H1 (cell line): Measurements from ENCODE around the gene HRH2. TPM values are rescaled to one million over a fixed set of nuclear protein-coding genes. Genes with fewer than 3 reads are reported as not detected.

ENCODE experiments used
- CTCF ChIA-PET: fragments of 300-600 bp; sonication (Branson Sonifier 250); formaldehyde crosslinking; loops from one replicate; lab custom pipeline; 2021; ENCODE audit not compliant: partially characterized antibody; lab: Charles Lee
- POLR2A ChIA-PET: fragments of 300-600 bp; sonication (Branson Sonifier 250); formaldehyde crosslinking; loops from one replicate; lab custom pipeline; 2021; ENCODE audit warnings: inconsistent platforms; ENCODE audit not compliant: partially characterized antibody; lab: Charles Lee
- DNase-seq, 2 experiments: peaks; one replicate each; pipeline versions ENCODE4 v3.0.0 to v3.0.0-alpha.2; 2010 to 2022; ENCODE audit warnings: low spot score in 2 of 2, low read depth in 1 of 2, mixed read lengths in 1 of 2
- FAIRE-seq: peaks from 2 replicates; lab custom pipeline; 2011; peaks lifted over from hg19 to GRCh38; lab: Jason Lieb, UNC
- H2AFZ ChIP-seq: 2 replicates; pipeline ENCODE4 v1.8.1; 2012; ENCODE audit warnings: low read length, inconsistent platforms
- H2AK5ac ChIP-seq: 2 replicates; pipeline ENCODE4 v1.6.1; 2013; ENCODE audit warnings: low read depth, low read length
- H2BK120ac ChIP-seq: replicated peaks from 2 replicates; pipeline ENCODE3; 2013; ENCODE audit warnings: low read depth, low read length, inconsistent platforms
- H2BK12ac ChIP-seq: 2 replicates; pipeline ENCODE4 v1.6.1; 2013; ENCODE audit warnings: low read depth, low read length
- H2BK15ac ChIP-seq: 2 replicates; pipeline ENCODE4 v1.6.1; 2013; ENCODE audit warnings: low read length
- H2BK20ac ChIP-seq: 2 replicates; pipeline ENCODE4 v1.6.1; 2013; ENCODE audit warnings: low read length
- H2BK5ac ChIP-seq: 2 replicates; pipeline ENCODE4 v1.6.1; 2013; ENCODE audit warnings: low read depth, low read length
- H3K14ac ChIP-seq: 2 replicates; pipeline ENCODE4 v1.6.1; 2013; ENCODE audit warnings: inconsistent platforms; ENCODE audit not compliant: insufficient read length
- H3K18ac ChIP-seq: 2 replicates; pipeline ENCODE4 v1.6.1; 2013; ENCODE audit warnings: low read length; ENCODE audit errors: extremely low read depth
- H3K23ac ChIP-seq: 2 replicates; pipeline ENCODE4 v1.6.1; 2013; ENCODE audit warnings: inconsistent platforms; ENCODE audit not compliant: insufficient read length
- H3K23me2 ChIP-seq: 2 replicates; pipeline ENCODE4 v1.6.1; 2013; ENCODE audit warnings: low read depth, low read length
- H3K27ac ChIP-seq: 2 replicates; pipeline ENCODE4 v1.6.1; 2011; ENCODE audit warnings: low read depth, low read length, inconsistent platforms
- H3K27me3 ChIP-seq, 4 experiments: replicated peaks in 1 of 4; 1 replicate in 1 of 4; 2 replicates in 3 of 4; pipeline versions ENCODE4 v1.6.1 to v1.8.1; 2011 to 2013; ENCODE audit warnings: low read length in 3 of 4, mild to moderate bottlenecking in 3 of 4, inconsistent platforms in 2 of 4, mixed read lengths in 2 of 4, moderate library complexity in 1 of 4; ENCODE audit not compliant: control insufficient read depth in 3 of 4, insufficient read depth in 3 of 4; ENCODE audit errors: extremely low read depth in 1 of 4
- H3K36me3 ChIP-seq, 4 experiments: 2 replicates each; pipeline versions ENCODE4 v1.6.1 to v1.8.1; 2011 to 2013; ENCODE audit warnings: mild to moderate bottlenecking in 4 of 4, low read length in 3 of 4, moderate library complexity in 2 of 4, control low read depth in 1 of 4, inconsistent platforms in 1 of 4; ENCODE audit not compliant: insufficient read depth in 4 of 4, control insufficient read depth in 2 of 4
- H3K4ac ChIP-seq: replicated peaks from 2 replicates; pipeline ENCODE3; 2013; ENCODE audit warnings: low read length, low read depth, mixed read lengths, inconsistent platforms; ENCODE audit not compliant: insufficient read length
- H3K4me1 ChIP-seq, 4 experiments: replicated peaks in 1 of 4; 1 replicate in 1 of 4; 2 replicates in 3 of 4; pipeline versions ENCODE4 v1.6.1 to v1.8.1; 2011 to 2013; ENCODE audit warnings: low read length in 3 of 4, inconsistent platforms in 2 of 4, mixed read lengths in 1 of 4; ENCODE audit not compliant: insufficient read depth in 4 of 4, control insufficient read depth in 3 of 4
- H3K4me2 ChIP-seq, 2 experiments: 2 replicates each; pipeline versions ENCODE4 v1.6.1 to v1.8.1; 2011 to 2013; ENCODE audit warnings: low read depth in 2 of 2, low read length in 2 of 2, control low read depth in 1 of 2, inconsistent platforms in 1 of 2, mild to moderate bottlenecking in 1 of 2; ENCODE audit not compliant: insufficient read depth in 1 of 2
- H3K4me3 ChIP-seq, 4 experiments: fragments of 200-600, 300-600 bp in 1 of 4; sonication (generic), shearing (Covaris generic), sonication (Bioruptor Twin) in 1 of 4; 2 replicates each; pipeline versions ENCODE4 v1.5.1 to v1.8.1; 2011 to 2016; ENCODE audit warnings: low read length in 4 of 4, low read depth in 3 of 4, control low read depth in 2 of 4, inconsistent platforms in 2 of 4, mild to moderate bottlenecking in 2 of 4, mixed read lengths in 1 of 4, moderate library complexity in 1 of 4; ENCODE audit not compliant: insufficient read depth in 2 of 4; ENCODE audit errors: extremely low read depth in 1 of 4
- H3K56ac ChIP-seq: replicated peaks from 2 replicates; pipeline ENCODE3; 2013; ENCODE audit warnings: low read depth, mild to moderate bottlenecking, mixed read lengths, low read length, inconsistent platforms; ENCODE audit not compliant: insufficient read length
- H3K79me1 ChIP-seq: 2 replicates; pipeline ENCODE4 v1.6.1; 2013; ENCODE audit warnings: low read depth, low read length, control low read depth
- H3K79me2 ChIP-seq, 2 experiments: 2 replicates each; pipeline versions ENCODE4 v1.6.1 to v1.8.1; 2012 to 2013; ENCODE audit warnings: low read length in 2 of 2, mild to moderate bottlenecking in 2 of 2, inconsistent platforms in 1 of 2; ENCODE audit not compliant: insufficient read depth in 2 of 2, control insufficient read depth in 1 of 2
- H3K9ac ChIP-seq, 4 experiments: replicated peaks in 1 of 4; 1 replicate in 1 of 4; 2 replicates in 3 of 4; pipeline versions ENCODE4 v1.6.1 to v1.8.1; 2011 to 2013; ENCODE audit warnings: low read depth in 3 of 4, low read length in 3 of 4, control low read depth in 2 of 4, mild to moderate bottlenecking in 2 of 4, moderate library complexity in 2 of 4, inconsistent platforms in 1 of 4; ENCODE audit errors: extremely low read depth in 1 of 4
- H3K9me3 ChIP-seq, 2 experiments: 2 replicates each; pipeline versions ENCODE4 v1.6.1 to v1.8.1; 2012 to 2013; ENCODE audit warnings: mild to moderate bottlenecking in 2 of 2, moderate library complexity in 2 of 2, control low read depth in 1 of 2, inconsistent platforms in 1 of 2, low read depth in 1 of 2, low read length in 1 of 2, mixed read lengths in 1 of 2; ENCODE audit not compliant: insufficient read depth in 2 of 2
- H4K20me1 ChIP-seq, 2 experiments: replicated peaks in 1 of 2; 2 replicates each; pipeline versions ENCODE3 to v1.8.1; 2011 to 2013; ENCODE audit warnings: inconsistent platforms in 2 of 2, low read length in 2 of 2, mild to moderate bottlenecking in 1 of 2; ENCODE audit not compliant: insufficient read depth in 2 of 2, control insufficient read depth in 1 of 2
- H4K5ac ChIP-seq: 2 replicates; pipeline ENCODE4 v1.6.1; 2013; ENCODE audit warnings: low read length, low read depth, mixed read lengths, inconsistent platforms; ENCODE audit not compliant: insufficient read length
- H4K8ac ChIP-seq: 2 replicates; pipeline ENCODE4 v1.8.0; 2013; ENCODE audit warnings: mild to moderate bottlenecking, moderate library complexity, low read length, inconsistent platforms; ENCODE audit not compliant: insufficient read depth; ENCODE audit errors: extremely low read depth
- H4K91ac ChIP-seq: replicated peaks from 2 replicates; pipeline ENCODE3; 2013; ENCODE audit warnings: low read length, mixed read lengths, inconsistent platforms; ENCODE audit not compliant: insufficient read length
- ASH2L ChIP-seq: fragments of 200-600, 300-600 bp; sonication (generic); IDR thresholded peaks from one replicate; pipeline ENCODE4 v1.7.1; 2017; ENCODE audit warnings: low read length
- ATF3 ChIP-seq: IDR thresholded peaks from 2 replicates; pipeline ENCODE4 v1.6.1; 2011; ENCODE audit warnings: low read depth, mild to moderate bottlenecking, low read length; ENCODE audit not compliant: insufficient read depth
- BRCA1 ChIP-seq: IDR thresholded peaks from 2 replicates; pipeline ENCODE4 v1.6.1; 2012; ENCODE audit warnings: low read depth, low read length, improper control_type of control experiment
- HDAC2 ChIP-seq, 2 experiments: fragments of 300-600 bp in 1 of 2; sonication (generic) in 1 of 2; IDR thresholded peaks; 2 replicates each; pipeline ENCODE4 v1.6.1; 2011 to 2012; ENCODE audit warnings: low read depth in 2 of 2, low read length in 2 of 2, mild to moderate bottlenecking in 2 of 2, moderate library complexity in 2 of 2, borderline replicate concordance in 1 of 2, inconsistent platforms in 1 of 2
- KDM4A ChIP-seq: IDR thresholded peaks from one replicate; pipeline ENCODE4 v1.7.1; 2012; ENCODE audit warnings: low read depth, mild to moderate bottlenecking, moderate library complexity, low read length, inconsistent platforms; ENCODE audit not compliant: severe bottlenecking
- SP2 ChIP-seq: IDR thresholded peaks from 2 replicates; pipeline ENCODE4 v1.6.1; 2012; ENCODE audit warnings: mild to moderate bottlenecking, low read length, inconsistent platforms
- SP4 ChIP-seq: IDR thresholded peaks from 2 replicates; pipeline ENCODE4 v1.6.1; 2012; ENCODE audit warnings: low read length, inconsistent platforms
- TAF7 ChIP-seq: optimal IDR thresholded peaks from 2 replicates; pipeline ENCODE3; 2011; ENCODE audit warnings: low read depth, mild to moderate bottlenecking, inconsistent platforms, low read length, moderate library complexity, borderline replicate concordance
- WGBS, 2 experiments: shearing (Covaris generic) in 1 of 2; methylation state at CpG; one replicate each; pipeline versions ENCODE4 v1.1.6 to v1.1.7; 2013 to 2015; ENCODE audit warnings: low lambda C conversion rate in 2 of 2, mixed read lengths in 2 of 2, inconsistent platforms in 1 of 2, low coverage in 1 of 2, missing lambda C conversion rate in 1 of 2; ENCODE audit not compliant: insufficient replicate concordance in 2 of 2, insufficient coverage in 1 of 2, insufficient read length in 1 of 2; ENCODE audit errors: extremely low coverage in 1 of 2, missing lambda C conversion rate in 1 of 2; 5-methylcytosine and 5-hydroxymethylcytosine counted together
- polyA plus RNA-seq, 7 experiments: library from polyadenylated mRNA; depleted of rRNA in 3 of 7; stranded (reverse) in 5 of 7; unstranded in 2 of 7; fragments of >200 nt in 5 of 7; fragments of 200-250 nt in 2 of 7; gene quantifications; 1 replicate in 5 of 7; 2 replicates in 1 of 7; 4 replicates in 1 of 7; pipeline versions ENCODE4 v1.2.1 to v1.2.3, GENCODE V29; 2011 to 2013; ENCODE audit warnings: missing spikeins in 2 of 7, mixed read lengths in 2 of 7
- total RNA-seq: library from RNA; stranded (reverse); fragmentation: NEBNext Ultra II Directional; extraction: Animal tissue kit (Norgen Biotek cat#: 25700); gene quantifications from 2 replicates; pipeline ENCODE4 v1.2.1, GENCODE V29; 2021
- TF ChIP-seq, protein P1 (sequence below): IDR thresholded peaks from 2 replicates; pipeline ENCODE4 v1.6.1; 2011; ENCODE audit warnings: low read length, improper control_type of control experiment

The HRH2 gene
- total and polyA plus RNA-seq, 2 of the 8 experiments (the other 6 are each of a cell fraction or from before 2014, with no cell fraction given): 7.8 to 8.1 TPM

DNA sequence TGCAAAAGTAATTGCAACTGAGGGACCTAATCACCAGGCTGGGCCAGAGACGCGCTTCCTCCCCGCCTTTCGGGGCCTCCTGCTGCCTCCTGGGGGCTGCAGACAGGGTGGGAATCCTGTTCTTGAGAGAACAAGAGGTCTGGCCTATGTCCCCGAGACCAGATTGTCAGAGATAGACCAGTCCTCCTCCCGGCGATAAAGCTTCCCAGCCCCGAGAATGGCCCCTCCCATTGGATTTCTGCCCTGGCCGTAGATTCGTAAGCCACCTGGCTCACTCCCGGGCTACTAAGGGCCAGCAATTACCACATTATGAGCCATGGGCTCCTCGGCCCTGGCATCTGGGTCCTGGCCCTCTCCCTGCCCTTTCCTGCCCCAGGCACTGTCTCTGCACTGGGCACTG, 70.4 kb downstream of the HRH2 start:
- H3K4me3 ChIP-seq: peak overlapping the region in 1 of 4 experiments; percentile 57; a peak in 2 of 8 replicates
- no peak overlapping the region for H3K18ac ChIP-seq
- H4K91ac ChIP-seq: no peak overlapping the region
- TF ChIP-seq SP4 (no peak), HDAC2 (IDR thresholded peaks at IDR 0.05; ENCODE audit: borderline replicate concordance in 1 of 2, low read depth in 2 of 2, low read length in 2 of 2) (no peak), BRCA1 (no peak), TAF7 (no peak), KDM4A (no peak), ATF3 (no peak), ASH2L (no peak), SP2 (no peak)
- TF ChIP-seq, protein P1, sequence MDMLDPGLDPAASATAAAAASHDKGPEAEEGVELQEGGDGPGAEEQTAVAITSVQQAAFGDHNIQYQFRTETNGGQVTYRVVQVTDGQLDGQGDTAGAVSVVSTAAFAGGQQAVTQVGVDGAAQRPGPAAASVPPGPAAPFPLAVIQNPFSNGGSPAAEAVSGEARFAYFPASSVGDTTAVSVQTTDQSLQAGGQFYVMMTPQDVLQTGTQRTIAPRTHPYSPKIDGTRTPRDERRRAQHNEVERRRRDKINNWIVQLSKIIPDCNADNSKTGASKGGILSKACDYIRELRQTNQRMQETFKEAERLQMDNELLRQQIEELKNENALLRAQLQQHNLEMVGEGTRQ: no peak
- CTCF ChIA-PET: interaction anchor here (0.8 to 8.7 kb wide), 24 partner anchors 9 to 238 kb away, joined by 3 to 136 read pairs (median 16); partner anchors contain the start of gene CPLX2
- no peak overlapping the region for H4K8ac ChIP-seq
- H2AFZ ChIP-seq: no peak overlapping the region
- H3K23me2 ChIP-seq: peaks cover 2% of the 10 kb centered on the region; the same call in 1 of the 2 replicates
- H2BK20ac ChIP-seq: no peak overlapping the region
- no peaks in the 10 kb centered on the region for H3K79me2 ChIP-seq
- POLR2A ChIA-PET: no interaction called here
- H3K56ac ChIP-seq: no peak overlapping the region
- H3K4ac ChIP-seq: no peak overlapping the region
- 87% methylated on average over 12 of the region's 12 CpGs; no CpG with 5 or more reads in 1 of the 2 experiments for WGBS, 2 experiments
- no peak for FAIRE-seq
- no peak overlapping the region for H2AK5ac ChIP-seq
- no peak overlapping the region for H2BK15ac ChIP-seq
- peak overlapping the region; percentile 68 to 79 for H3K4me2 ChIP-seq
- H2BK5ac ChIP-seq: no peak overlapping the region
- H3K27ac ChIP-seq: no peak overlapping the region
- H4K20me1 ChIP-seq: no peaks in the 10 kb centered on the region
- no peaks in the 10 kb centered on the region for H3K36me3 ChIP-seq
- H3K79me1 ChIP-seq: no peaks in the 10 kb centered on the region
- H3K9me3 ChIP-seq: peaks cover under 1 to 4% of the 10 kb centered on the region in 2 experiments; a peak in 2 of 4 replicates
- peaks cover 0 to 13% (median 7%) of the 10 kb centered on the region in 4 experiments; a peak in 6 of 7 replicates for H3K4me1 ChIP-seq
- H2BK120ac ChIP-seq: no peak overlapping the region
- H3K9ac ChIP-seq: no peak overlapping the region
- H3K14ac ChIP-seq: no peak overlapping the region
- no peak overlapping the region for H2BK12ac ChIP-seq
- H3K27me3 ChIP-seq: no peaks in the 10 kb centered on the region; a peak in 2 of 7 replicates
- H4K5ac ChIP-seq: no peak overlapping the region
- no peak for DNase-seq
- no peak overlapping the region for H3K23ac ChIP-seq
